ENCODE results near the gene ACP1.

DNA sequence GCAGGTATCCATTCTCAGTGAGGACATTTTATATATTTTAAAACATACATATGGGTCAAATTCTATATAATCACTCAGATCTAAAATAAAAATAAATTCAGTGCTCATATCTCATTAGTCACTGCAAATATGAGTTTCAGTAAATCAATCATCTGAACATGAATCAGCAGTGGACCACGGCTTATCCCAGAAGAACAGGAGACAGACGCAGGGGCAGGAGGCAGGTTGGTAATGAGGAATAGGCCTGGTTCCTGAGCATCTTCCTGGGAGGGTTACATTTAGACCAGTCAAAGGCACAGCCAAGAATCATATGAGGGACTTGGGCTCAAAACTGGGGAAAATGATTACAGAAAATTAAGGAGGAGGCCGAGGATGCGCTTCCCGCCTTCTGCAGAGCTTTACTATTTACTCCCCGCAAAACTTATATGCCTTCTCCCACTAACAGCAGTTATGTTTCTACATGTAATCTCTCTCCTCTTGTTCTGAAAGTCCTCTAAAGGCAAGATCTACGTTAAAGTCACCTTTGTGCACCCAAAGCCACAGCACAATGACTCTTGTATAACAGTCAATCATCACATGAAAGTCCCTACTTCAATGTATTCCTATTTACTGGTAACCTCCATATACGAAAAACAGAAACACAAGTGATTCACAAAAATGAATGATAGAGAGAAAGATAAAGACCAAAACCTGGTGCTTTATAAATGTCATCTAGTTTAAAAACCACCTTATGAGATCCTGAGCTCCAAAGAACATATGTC is 36.0 kb upstream of the ACP1 start:
- TF ChIP-seq CTCF (IDR thresholded peaks at IDR 0.05) (no peak), ZFX (IDR thresholded peaks at IDR 0.05; ENCODE audit: borderline replicate concordance) (no peak)

Data from 22Rv1 (cell line).